Neuronal stem cell (in vitro differentiated cells): Measurements from ENCODE around the gene VTI1A.
A peak's percentile ranks its signal among the peaks of the same experiment; 100 is the strongest.

Source experiments
- DNase-seq: peaks from one replicate; pipeline ENCODE4 v3.0.0-alpha.2; 2013; ENCODE audit warnings: low spot score
- H2AFZ ChIP-seq: one replicate; pipeline ENCODE4 v1.6.1; 2013; ENCODE audit warnings: mild to moderate bottlenecking, low read length, inconsistent platforms
- H2AK5ac ChIP-seq: 2 replicates; pipeline ENCODE4 v1.6.1; 2013; ENCODE audit warnings: low read depth, mild to moderate bottlenecking, inconsistent platforms, low read length, moderate library complexity, mixed read lengths
- H2BK120ac ChIP-seq: 2 replicates; pipeline ENCODE4 v1.6.1; 2013; ENCODE audit warnings: low read depth, mild to moderate bottlenecking, inconsistent platforms, low read length, moderate library complexity, mixed read lengths
- H2BK12ac ChIP-seq: one replicate; pipeline ENCODE4 v1.6.1; 2013; ENCODE audit warnings: low read length, inconsistent platforms
- H2BK15ac ChIP-seq: 2 replicates; pipeline ENCODE4 v1.6.1; 2013; ENCODE audit warnings: mild to moderate bottlenecking, low read length, inconsistent platforms, mixed read lengths
- H2BK5ac ChIP-seq: one replicate; pipeline ENCODE4 v1.6.1; 2013; ENCODE audit warnings: inconsistent platforms, mild to moderate bottlenecking, low read length, moderate library complexity
- H3K14ac ChIP-seq: one replicate; pipeline ENCODE4 v1.6.1; 2013; ENCODE audit warnings: low read length, inconsistent platforms
- H3K18ac ChIP-seq: 2 replicates; pipeline ENCODE4 v1.6.1; 2013; ENCODE audit warnings: low read length, inconsistent platforms
- H3K23ac ChIP-seq: 2 replicates; pipeline ENCODE4 v1.6.1; 2013; ENCODE audit warnings: low read depth, mild to moderate bottlenecking, mixed read lengths, low read length, inconsistent platforms; ENCODE audit not compliant: poor library complexity
- H3K27ac ChIP-seq: replicated peaks from 3 replicates; pipeline ENCODE4 v1.5.1; 2013; ENCODE audit warnings: low read length, inconsistent platforms
- H3K27me3 ChIP-seq, 3 experiments: 2 replicates each; pipeline ENCODE4 v1.6.1; 2013; ENCODE audit warnings: low read length in 3 of 3, mild to moderate bottlenecking in 2 of 3, inconsistent platforms in 1 of 3, low read depth in 1 of 3, mixed read lengths in 1 of 3, moderate library complexity in 1 of 3; ENCODE audit not compliant: control insufficient read depth in 3 of 3, insufficient read depth in 3 of 3
- H3K36me3 ChIP-seq, 2 donors: replicated peaks in 1 of 2; 2 replicates each; pipeline ENCODE4 v1.6.1; 2013; ENCODE audit warnings: low read length in 2 of 2; ENCODE audit not compliant: control insufficient read depth in 2 of 2, insufficient read depth in 2 of 2
- H3K4ac ChIP-seq: 2 replicates; pipeline ENCODE4 v1.6.1; 2013; ENCODE audit warnings: inconsistent platforms, mild to moderate bottlenecking, low read length, moderate library complexity
- H3K4me1 ChIP-seq, 2 donors: 1 replicate in 1 of 2; 2 replicates in 1 of 2; pipeline ENCODE4 v1.6.1; 2013; ENCODE audit warnings: low read length in 2 of 2, low read depth in 1 of 2; ENCODE audit not compliant: control insufficient read depth in 2 of 2, insufficient read depth in 1 of 2
- H3K4me2 ChIP-seq: one replicate; pipeline ENCODE4 v1.6.1; 2013; ENCODE audit warnings: mild to moderate bottlenecking, low read length, inconsistent platforms; ENCODE audit not compliant: insufficient read depth, poor library complexity, severe bottlenecking
- H3K4me3 ChIP-seq, 2 donors: 2 replicates each; pipeline ENCODE4 v1.5.1; 2013; ENCODE audit warnings: low read length in 2 of 2, mild to moderate bottlenecking in 2 of 2, inconsistent platforms in 1 of 2, moderate library complexity in 1 of 2
- H3K79me1 ChIP-seq: one replicate; pipeline ENCODE4 v1.6.1; 2013; ENCODE audit warnings: low read depth, mild to moderate bottlenecking, inconsistent platforms, low read length, moderate library complexity
- H3K9ac ChIP-seq: one replicate; pipeline ENCODE4 v1.6.1; 2013; ENCODE audit warnings: mild to moderate bottlenecking, low read depth, low read length, inconsistent platforms; ENCODE audit not compliant: poor library complexity
- H3K9me3 ChIP-seq, 2 donors: replicated peaks in 1 of 2; 2 replicates each; pipeline versions ENCODE3 to v1.6.1; 2013; ENCODE audit warnings: low read length in 2 of 2, mild to moderate bottlenecking in 2 of 2, inconsistent platforms in 1 of 2, low read depth in 1 of 2, mixed read lengths in 1 of 2, moderate library complexity in 1 of 2; ENCODE audit not compliant: control insufficient read depth in 2 of 2, insufficient read depth in 1 of 2
- H4K8ac ChIP-seq: one replicate; pipeline ENCODE4 v1.6.1; 2013; ENCODE audit warnings: low read depth, mild to moderate bottlenecking, inconsistent platforms, low read length, moderate library complexity
- H4K91ac ChIP-seq: one replicate; pipeline ENCODE4 v1.6.1; 2013; ENCODE audit warnings: low read length, low read depth, mild to moderate bottlenecking, inconsistent platforms; ENCODE audit not compliant: poor library complexity
- WGBS, 2 donors: extraction: QIAGEN DNeasy Blood & Tissue Kit; methylation state at CpG; one replicate each; pipeline ENCODE4 v1.1.7; 2013; ENCODE audit warnings: missing lambda C conversion rate in 2 of 2, mixed read lengths in 1 of 2; ENCODE audit not compliant: insufficient read length in 2 of 2, insufficient replicate concordance in 1 of 2; ENCODE audit errors: extremely low coverage in 2 of 2; 5-methylcytosine and 5-hydroxymethylcytosine counted together

Gene VTI1A

DNA sequence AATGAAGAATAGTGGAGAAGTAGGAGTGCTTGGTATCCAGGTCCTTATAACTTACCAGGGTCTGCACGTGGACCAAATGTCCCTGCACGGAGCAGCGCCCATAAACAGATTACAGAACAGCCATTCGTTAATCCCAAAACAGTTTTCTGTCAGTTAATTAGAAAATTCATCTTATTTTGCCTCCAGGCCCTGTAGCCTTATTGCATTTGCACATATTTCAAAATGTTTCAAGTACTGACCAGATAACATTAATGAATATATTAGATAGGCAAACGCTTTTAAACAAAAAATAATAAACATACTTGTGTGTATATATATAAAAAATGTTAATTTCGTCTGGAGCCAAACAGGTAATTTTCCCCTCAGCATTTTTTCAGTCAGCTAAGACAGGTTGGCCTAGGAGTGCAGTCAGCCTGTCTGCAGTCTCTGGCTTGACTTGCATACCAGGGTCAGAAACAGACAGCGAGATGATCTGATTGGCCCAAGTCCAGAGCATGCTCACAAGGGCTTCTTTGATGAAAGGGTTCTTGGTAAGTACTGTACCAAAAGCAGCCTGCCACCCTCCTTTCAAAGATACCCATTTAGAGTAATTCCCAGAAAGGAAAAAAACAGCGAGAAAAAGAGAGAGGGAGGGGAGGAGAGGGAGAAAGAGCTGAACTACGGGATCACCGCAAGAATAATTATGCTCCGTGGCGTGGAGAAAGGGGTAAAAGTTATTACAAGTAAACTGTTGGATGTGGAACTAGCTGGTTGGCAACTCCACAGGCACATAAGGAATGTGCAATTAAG lies 308.6 kb downstream of the VTI1A start:
- Histone ChIP-seq H3K4me3 (no peak overlapping the region), H4K8ac (no peak overlapping the region), H2AK5ac (no peak overlapping the region), H2AFZ (no peak overlapping the region), H3K79me1 (no peaks in the 10 kb centered on the region), H3K36me3 (no peaks in the 10 kb centered on the region), H2BK15ac (no peak overlapping the region), H3K9me3 (peaks cover 0 to 2% of the 10 kb centered on the region in 2 donors), H3K18ac (peak overlapping the region; percentile 22), H3K27ac (no peak overlapping the region), H3K27me3 (no peaks in the 10 kb centered on the region), H2BK120ac (no peak overlapping the region), H3K23ac (no peak overlapping the region), H3K9ac (no peak overlapping the region), H3K4me2 (no peak overlapping the region), H3K4ac (no peak overlapping the region), H2BK5ac (no peak overlapping the region), H3K14ac (no peak overlapping the region), H4K91ac (no peak overlapping the region), H2BK12ac (no peak overlapping the region), H3K4me1 (peaks cover 10 to 24% of the 10 kb centered on the region in 2 donors)
- no CpG with 5 or more reads among the region's 12 CpGs for WGBS, 2 donors
- no peak for DNase-seq

DNA sequence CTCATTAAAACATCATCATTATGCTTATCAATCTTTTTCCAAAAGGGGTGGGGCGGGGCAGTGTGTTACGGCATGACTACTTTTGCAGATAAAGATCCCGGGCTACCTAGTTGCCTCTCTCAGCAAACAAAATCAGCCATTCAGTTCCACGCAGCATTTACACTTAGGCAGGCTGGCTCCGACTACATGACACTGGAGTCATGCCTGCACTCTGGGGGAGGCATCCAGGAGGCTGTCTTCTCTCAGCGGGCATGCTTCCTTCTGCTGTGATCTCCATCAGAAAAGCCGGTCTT lies 309.2 kb downstream of the VTI1A start:
- H3K36me3 ChIP-seq, result no peaks in the 10 kb centered on the region
- H3K79me1 ChIP-seq, result no peaks in the 10 kb centered on the region
- no peak overlapping the region for H2BK5ac ChIP-seq
- no peak overlapping the region for H3K9ac ChIP-seq
- no peak overlapping the region for H2BK15ac ChIP-seq
- no peak overlapping the region for H4K8ac ChIP-seq
- H2BK120ac ChIP-seq, result no peak overlapping the region
- peaks cover 0 to 2% of the 10 kb centered on the region in 2 donors for H3K9me3 ChIP-seq
- peak overlapping the region; percentile 42 for H2AK5ac ChIP-seq
- DNase-seq, result no peak
- H3K23ac ChIP-seq, result no peak overlapping the region
- H2AFZ ChIP-seq, result no peak overlapping the region
- peak overlapping the region; percentile 84 for H3K18ac ChIP-seq
- peaks cover 13 to 24% of the 10 kb centered on the region in 2 donors for H3K4me1 ChIP-seq
- H3K27ac ChIP-seq, result no peak overlapping the region
- no peak overlapping the region for H3K4ac ChIP-seq
- no peak overlapping the region for H4K91ac ChIP-seq
- H3K4me2 ChIP-seq, result no peak overlapping the region
- WGBS, 2 donors, result no CpG with 5 or more reads among the region's 7 CpGs
- H3K4me3 ChIP-seq, result no peak overlapping the region
- H2BK12ac ChIP-seq, result no peak overlapping the region
- no peak overlapping the region for H3K14ac ChIP-seq
- no peaks in the 10 kb centered on the region for H3K27me3 ChIP-seq

DNA sequence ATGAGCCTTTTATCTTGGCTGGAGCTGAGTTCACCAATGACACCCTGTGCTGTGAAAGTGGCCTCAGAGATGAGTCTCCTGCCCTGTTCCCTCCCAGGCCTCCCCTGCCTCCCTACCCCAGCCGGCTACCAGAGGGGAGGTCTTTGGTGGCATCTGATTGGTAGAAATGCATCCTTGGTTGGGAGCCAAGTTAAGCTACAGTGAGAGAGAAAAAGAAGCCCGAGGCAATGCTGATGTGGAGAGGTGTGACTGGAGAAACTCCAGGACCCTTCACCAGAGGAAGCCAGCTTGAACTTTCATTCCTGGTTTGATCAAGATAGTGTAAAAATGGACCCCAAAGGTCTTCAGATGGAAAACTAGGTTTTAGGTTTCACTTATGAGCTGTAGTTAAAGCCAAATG lies 311.9 kb downstream of the VTI1A start:
- Histone ChIP-seq H3K4ac (no peak overlapping the region), H3K9ac (no peak overlapping the region), H2BK15ac (no peak overlapping the region), H2BK120ac (no peak overlapping the region), H3K18ac (peak overlapping the region; percentile 6), H3K36me3 (no peaks in the 10 kb centered on the region), H2AK5ac (no peak overlapping the region), H3K27ac (no peak overlapping the region), H3K27me3 (no peaks in the 10 kb centered on the region), H3K4me2 (no peak overlapping the region), H3K23ac (no peak overlapping the region), H4K91ac (no peak overlapping the region), H2AFZ (no peak overlapping the region), H3K4me1 (peaks cover 11 to 18% of the 10 kb centered on the region in 2 donors), H4K8ac (no peak overlapping the region), H2BK5ac (no peak overlapping the region), H3K14ac (no peak overlapping the region), H3K79me1 (no peaks in the 10 kb centered on the region), H3K4me3 (no peak overlapping the region), H2BK12ac (no peak overlapping the region), H3K9me3 (peaks cover 0 to 2% of the 10 kb centered on the region in 2 donors)
- WGBS, 2 donors, result no CpG with 5 or more reads among the region's 2 CpGs
- DNase-seq, result no peak

DNA sequence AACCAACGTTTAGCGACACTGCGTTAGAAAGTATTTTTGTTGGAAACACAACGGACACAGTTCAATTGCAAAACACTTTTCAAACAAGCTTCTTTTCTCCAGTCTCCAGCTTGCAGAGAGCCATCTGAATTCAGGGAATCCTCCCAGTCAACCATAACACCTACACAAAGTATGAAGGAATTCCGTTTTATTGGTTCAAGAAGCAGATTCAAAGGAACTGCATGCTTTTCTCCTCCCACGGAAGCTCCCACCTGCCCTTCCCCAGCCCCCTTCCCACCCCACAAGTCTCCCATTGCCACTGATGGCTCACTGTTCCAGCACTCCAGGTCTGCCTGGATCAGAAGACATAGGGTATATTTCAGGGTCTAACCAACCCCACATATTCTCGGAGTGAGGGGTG lies 312.5 kb downstream of the VTI1A start:
- H3K27ac ChIP-seq, result no peak overlapping the region
- H3K4ac ChIP-seq, result no peak overlapping the region
- H3K9ac ChIP-seq, result no peak overlapping the region
- no peak for DNase-seq
- H3K9me3 ChIP-seq, result peaks cover 0 to 2% of the 10 kb centered on the region in 2 donors
- no peak overlapping the region for H2AK5ac ChIP-seq
- no peak overlapping the region for H2BK12ac ChIP-seq
- no peaks in the 10 kb centered on the region for H3K27me3 ChIP-seq
- H3K4me2 ChIP-seq, result no peak overlapping the region
- H3K79me1 ChIP-seq, result no peaks in the 10 kb centered on the region
- H3K4me3 ChIP-seq, result no peak overlapping the region
- H2BK120ac ChIP-seq, result no peak overlapping the region
- no peak overlapping the region for H3K18ac ChIP-seq
- WGBS, 2 donors, result no CpG with 5 or more reads among the region's 7 CpGs
- no peak overlapping the region for H3K23ac ChIP-seq
- H2BK15ac ChIP-seq, result no peak overlapping the region
- H3K4me1 ChIP-seq, result peaks cover 10 to 14% of the 10 kb centered on the region in 2 donors
- H4K91ac ChIP-seq, result no peak overlapping the region
- no peak overlapping the region for H3K14ac ChIP-seq
- H2BK5ac ChIP-seq, result no peak overlapping the region
- H3K36me3 ChIP-seq, result no peaks in the 10 kb centered on the region
- H2AFZ ChIP-seq, result no peak overlapping the region
- H4K8ac ChIP-seq, result no peak overlapping the region
